HEK293 (cell line): Measurements from ENCODE around the gene DENND6B.

Source experiments
- CTCF ChIA-PET: fragments of 350-600 bp; formaldehyde crosslinking; extraction: SDS; loops from one replicate; lab custom pipeline; 2021; ENCODE audit warnings: antibody characterized with exemption; lab: Yijun Ruan, JAX
- POLR2A ChIA-PET: fragments of 300-600 bp; formaldehyde crosslinking; extraction: SDS; loops from one replicate; lab custom pipeline; 2020; ENCODE audit warnings: antibody characterized with exemption, inconsistent platforms; lab: Yijun Ruan, JAX
- H3K27ac ChIP-seq: fragments of 200-500 bp; sonication (Bioruptor generic); 2 replicates; pipeline ENCODE4 v1.5.1; 2014; ENCODE audit warnings: low read depth, low read length, control low read depth, inconsistent platforms; ENCODE audit errors: extremely low read depth
- H3K36me3 ChIP-seq, 2 experiments: fragments of 200-500 bp in 1 of 2; sonication (Bioruptor generic) in 1 of 2; 1 replicate in 1 of 2; 2 replicates in 1 of 2; pipeline ENCODE4 v1.5.1; 2014 to 2017; ENCODE audit warnings: inconsistent platforms in 2 of 2, low read length in 2 of 2; ENCODE audit not compliant: control insufficient read depth in 2 of 2, insufficient read depth in 1 of 2
- H3K4me1 ChIP-seq: fragments of 200-500 bp; sonication (Bioruptor generic); 2 replicates; pipeline ENCODE4 v1.5.1; 2014; ENCODE audit warnings: mild to moderate bottlenecking, low read length, inconsistent platforms; ENCODE audit not compliant: control insufficient read depth, insufficient read depth
- H3K4me3 ChIP-seq: 2 replicates; pipeline ENCODE4 v1.5.1; 2011; ENCODE audit warnings: low read depth, mild to moderate bottlenecking, control low read depth, low read length, moderate library complexity
- H3K9me3 ChIP-seq: fragments of 200-500 bp; sonication (Bioruptor generic); 2 replicates; pipeline ENCODE4 v1.5.1; 2014; ENCODE audit warnings: low read depth, low read length, inconsistent platforms; ENCODE audit not compliant: control insufficient read depth, insufficient read depth
- EGR2 ChIP-seq: fragments of 450-650 bp; formaldehyde crosslinking; IDR thresholded peaks from 2 replicates; pipeline ENCODE4 v1.5.1; 2016; ENCODE audit warnings: low read depth, missing biosample characterization, missing genetic modification characterization
- KLF1 ChIP-seq: fragments of 450-650 bp; formaldehyde crosslinking; IDR thresholded peaks from 2 replicates; pipeline ENCODE4 v1.5.1; 2016; ENCODE audit warnings: missing biosample characterization, missing genetic modification characterization
- KLF8 ChIP-seq: fragments of 450-650 bp; formaldehyde crosslinking; IDR thresholded peaks from 2 replicates; pipeline ENCODE4 v1.5.1; 2016; ENCODE audit warnings: missing biosample characterization, missing genetic modification characterization
- ZBTB8A ChIP-seq: fragments of 450-650 bp; formaldehyde crosslinking; IDR thresholded peaks from 2 replicates; pipeline ENCODE4 v1.5.1; 2016; ENCODE audit warnings: missing biosample characterization, missing genetic modification characterization
- ZNF223 ChIP-seq: fragments of 450-650 bp; formaldehyde crosslinking; IDR thresholded peaks from 2 replicates; pipeline ENCODE4 v1.5.1; 2016; ENCODE audit warnings: missing biosample characterization, missing genetic modification characterization
- ZNF23 ChIP-seq: fragments of 450-650 bp; formaldehyde crosslinking; IDR thresholded peaks from 2 replicates; pipeline ENCODE4 v1.5.1; 2016; ENCODE audit warnings: missing biosample characterization, missing genetic modification characterization, borderline replicate concordance
- ZNF266 ChIP-seq: fragments of 450-650 bp; formaldehyde crosslinking; IDR thresholded peaks from 2 replicates; pipeline ENCODE4 v1.5.1; 2016; ENCODE audit warnings: missing biosample characterization, missing genetic modification characterization, low read depth
- ZNF677 ChIP-seq: fragments of 450-650 bp; IDR thresholded peaks from 2 replicates; pipeline ENCODE4 v1.5.0; 2018; ENCODE audit warnings: missing biosample characterization, mild to moderate bottlenecking, missing genetic modification characterization, moderate library complexity
- ZNF701 ChIP-seq: fragments of 450-650 bp; formaldehyde crosslinking; IDR thresholded peaks from 2 replicates; pipeline ENCODE4 v1.5.1; 2016; ENCODE audit warnings: missing biosample characterization, missing genetic modification characterization
- TF ChIP-seq, protein P1 (sequence below): fragments of 450-650 bp; formaldehyde crosslinking; IDR thresholded peaks from 2 replicates; pipeline ENCODE4 v1.5.1; 2016; ENCODE audit warnings: missing biosample characterization, missing genetic modification characterization
- TF ChIP-seq, protein P2 (sequence below): fragments of 450-650 bp; formaldehyde crosslinking; IDR thresholded peaks from 2 replicates; pipeline ENCODE4 v1.5.1; 2017; ENCODE audit warnings: missing biosample characterization, missing genetic modification characterization
- TF ChIP-seq, protein P3 (sequence below): fragments of 450-650 bp; formaldehyde crosslinking; IDR thresholded peaks from 2 replicates; pipeline ENCODE4 v1.5.1; 2016; ENCODE audit warnings: missing biosample characterization, missing genetic modification characterization
- TF ChIP-seq, protein P4 (sequence below): fragments of 450-650 bp; formaldehyde crosslinking; IDR thresholded peaks from 2 replicates; pipeline ENCODE4 v1.5.1; 2016; ENCODE audit warnings: missing biosample characterization, missing genetic modification characterization, borderline replicate concordance

Gene DENND6B

DNA sequence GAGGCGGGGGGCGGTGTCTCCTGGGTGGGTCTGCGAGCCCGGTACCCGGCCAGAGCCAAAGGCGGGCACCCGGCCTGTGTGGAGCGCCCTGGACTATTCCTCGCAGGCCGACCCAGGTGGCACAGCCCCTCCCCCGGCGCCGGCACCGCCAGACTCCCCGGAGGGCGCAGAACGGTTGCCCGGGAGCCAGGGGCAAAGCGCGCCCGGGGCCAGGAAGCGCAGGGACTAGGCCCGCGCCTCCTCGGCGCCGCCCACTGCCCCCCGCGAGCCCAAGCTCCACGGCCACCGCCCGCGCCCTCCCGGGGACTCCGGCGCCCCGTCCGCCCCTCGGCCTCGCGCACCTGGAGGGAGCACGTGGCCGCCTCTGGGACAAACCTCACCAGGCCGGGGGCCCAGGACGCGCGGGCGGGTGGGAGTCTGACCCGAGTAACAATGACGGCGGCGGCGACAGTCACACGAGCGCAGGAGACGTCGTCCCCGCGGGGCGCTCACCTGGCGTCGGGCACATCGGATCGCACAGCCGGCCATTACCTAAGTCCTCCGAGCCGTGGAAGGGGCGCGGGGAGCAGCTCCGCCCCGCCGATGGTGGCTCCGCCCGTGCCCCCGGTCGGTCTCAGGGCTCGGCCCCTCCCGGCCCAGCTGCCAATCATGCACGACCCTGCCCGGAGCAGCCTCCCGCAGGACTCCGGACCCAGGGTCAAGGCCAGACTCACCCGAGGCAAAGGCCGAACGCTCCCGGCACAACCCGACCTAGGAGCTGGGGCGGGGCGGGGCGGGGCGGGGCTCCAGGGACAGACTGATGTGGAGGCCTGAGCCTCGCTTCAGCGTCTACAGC, 26.8 kb downstream of the DENND6B start:
- H3K27ac ChIP-seq = no peak overlapping the region
- H3K9me3 ChIP-seq = no peaks in the 10 kb centered on the region
- no peak for TF ChIP-seq ZBTB8A (tag by site-specific recombination)
- peak; percentile 77 for TF ChIP-seq KLF1 (tag by site-specific recombination)
- TF ChIP-seq ZNF223 (tag by site-specific recombination) = no peak
- no peak for TF ChIP-seq ZNF677 (tag by site-specific recombination)
- peak; percentile 82 for TF ChIP-seq KLF8
- TF ChIP-seq, all 188 proteins: peak for 2
- ChIA-PET POLR2A (interaction anchor here (0.9 kb wide), 1 partner anchor 12 kb away, joined by 3 read pairs; no protein-coding TSS in a partner anchor), CTCF (interaction anchor here (0.6 kb wide), 1 partner anchor 51 kb away, joined by 5 read pairs; no protein-coding TSS in a partner anchor)
- Histone ChIP-seq H3K36me3 (peaks cover 0 to 38% of the 10 kb centered on the region in 2 experiments; a peak in 2 of 3 replicates), H3K4me3 (no peak overlapping the region), H3K4me1 (peaks cover 12% of the 10 kb centered on the region)

DNA sequence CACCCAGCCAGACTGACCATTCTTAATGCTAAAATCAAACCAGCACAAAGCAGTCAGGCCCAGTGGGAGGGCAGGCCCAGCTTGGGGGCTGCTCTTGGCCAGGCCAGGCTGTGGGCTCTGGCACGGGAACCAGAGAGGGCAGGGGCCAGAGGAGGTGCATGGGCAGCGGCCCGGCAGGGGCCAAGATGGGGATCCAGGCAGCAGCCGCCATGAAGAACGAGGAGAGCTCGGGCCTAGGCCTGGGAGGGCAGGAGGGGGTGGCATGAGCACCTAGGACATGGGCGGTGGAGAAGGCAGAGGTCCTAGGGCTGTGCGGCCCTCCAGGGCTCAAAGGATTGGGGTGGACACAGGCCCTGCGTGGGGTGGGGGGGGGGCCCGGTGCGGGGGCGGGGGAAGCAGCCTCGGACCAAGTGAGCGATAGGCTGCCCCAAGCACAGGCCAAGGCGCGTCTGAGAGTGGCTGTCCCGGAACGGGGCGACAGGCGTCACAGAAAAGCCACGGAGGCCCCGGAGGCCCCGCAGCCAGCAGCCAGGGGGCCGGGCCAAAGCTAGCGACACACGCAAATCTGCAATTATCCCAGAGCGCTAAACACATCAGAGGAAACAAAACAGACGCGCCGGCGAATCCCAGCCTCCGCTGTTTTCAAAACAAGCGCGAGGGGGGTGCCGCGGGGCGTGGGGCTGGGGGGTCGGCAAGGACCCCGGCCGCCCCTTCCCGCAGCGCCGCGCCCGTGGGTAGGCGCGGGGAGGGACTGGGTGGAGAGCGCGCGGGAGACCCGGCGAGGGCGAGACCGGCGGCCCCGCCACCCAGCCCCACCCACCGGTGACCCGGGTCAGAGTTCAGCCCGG, 27.7 kb downstream of the DENND6B start:
- no peak overlapping the region for H3K27ac ChIP-seq
- CTCF ChIA-PET = interaction anchor here (0.7 to 1.2 kb wide), 4 partner anchors 21 to 43 kb away, joined by 3 to 5 read pairs (median 3); no protein-coding TSS in a partner anchor
- H3K4me1 ChIP-seq = peaks cover 5% of the 10 kb centered on the region
- H3K9me3 ChIP-seq = no peaks in the 10 kb centered on the region
- H3K36me3 ChIP-seq = peaks cover 0 to 39% of the 10 kb centered on the region in 2 experiments; a peak in 2 of 3 replicates
- POLR2A ChIA-PET = interaction anchor here (0.9 kb wide), 1 partner anchor 11 kb away, joined by 3 read pairs; no protein-coding TSS in a partner anchor
- no peak overlapping the region for H3K4me3 ChIP-seq
- TF ChIP-seq, protein P1, sequence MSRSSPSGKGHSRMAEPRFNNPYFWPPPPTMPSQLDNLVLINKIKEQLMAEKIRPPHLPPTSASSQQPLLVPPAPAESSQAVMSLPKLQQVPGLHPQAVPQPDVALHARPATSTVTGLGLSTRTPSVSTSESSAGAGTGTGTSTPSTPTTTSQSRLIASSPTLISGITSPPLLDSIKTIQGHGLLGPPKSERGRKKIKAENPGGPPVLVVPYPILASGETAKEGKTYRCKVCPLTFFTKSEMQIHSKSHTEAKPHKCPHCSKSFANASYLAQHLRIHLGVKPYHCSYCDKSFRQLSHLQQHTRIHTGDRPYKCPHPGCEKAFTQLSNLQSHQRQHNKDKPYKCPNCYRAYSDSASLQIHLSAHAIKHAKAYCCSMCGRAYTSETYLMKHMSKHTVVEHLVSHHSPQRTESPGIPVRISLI (tag by site-specific recombination) = no peak
- TF ChIP-seq, protein P2, sequence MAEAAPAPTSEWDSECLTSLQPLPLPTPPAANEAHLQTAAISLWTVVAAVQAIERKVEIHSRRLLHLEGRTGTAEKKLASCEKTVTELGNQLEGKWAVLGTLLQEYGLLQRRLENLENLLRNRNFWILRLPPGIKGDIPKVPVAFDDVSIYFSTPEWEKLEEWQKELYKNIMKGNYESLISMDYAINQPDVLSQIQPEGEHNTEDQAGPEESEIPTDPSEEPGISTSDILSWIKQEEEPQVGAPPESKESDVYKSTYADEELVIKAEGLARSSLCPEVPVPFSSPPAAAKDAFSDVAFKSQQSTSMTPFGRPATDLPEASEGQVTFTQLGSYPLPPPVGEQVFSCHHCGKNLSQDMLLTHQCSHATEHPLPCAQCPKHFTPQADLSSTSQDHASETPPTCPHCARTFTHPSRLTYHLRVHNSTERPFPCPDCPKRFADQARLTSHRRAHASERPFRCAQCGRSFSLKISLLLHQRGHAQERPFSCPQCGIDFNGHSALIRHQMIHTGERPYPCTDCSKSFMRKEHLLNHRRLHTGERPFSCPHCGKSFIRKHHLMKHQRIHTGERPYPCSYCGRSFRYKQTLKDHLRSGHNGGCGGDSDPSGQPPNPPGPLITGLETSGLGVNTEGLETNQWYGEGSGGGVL (tag by site-specific recombination) = no peak
- no peak for TF ChIP-seq EGR2 (tag by site-specific recombination)
- TF ChIP-seq, protein P3, sequence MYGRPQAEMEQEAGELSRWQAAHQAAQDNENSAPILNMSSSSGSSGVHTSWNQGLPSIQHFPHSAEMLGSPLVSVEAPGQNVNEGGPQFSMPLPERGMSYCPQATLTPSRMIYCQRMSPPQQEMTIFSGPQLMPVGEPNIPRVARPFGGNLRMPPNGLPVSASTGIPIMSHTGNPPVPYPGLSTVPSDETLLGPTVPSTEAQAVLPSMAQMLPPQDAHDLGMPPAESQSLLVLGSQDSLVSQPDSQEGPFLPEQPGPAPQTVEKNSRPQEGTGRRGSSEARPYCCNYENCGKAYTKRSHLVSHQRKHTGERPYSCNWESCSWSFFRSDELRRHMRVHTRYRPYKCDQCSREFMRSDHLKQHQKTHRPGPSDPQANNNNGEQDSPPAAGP = no peak
- no peak for TF ChIP-seq KLF8
- no peak for TF ChIP-seq ZNF23
- TF ChIP-seq, protein P4, sequence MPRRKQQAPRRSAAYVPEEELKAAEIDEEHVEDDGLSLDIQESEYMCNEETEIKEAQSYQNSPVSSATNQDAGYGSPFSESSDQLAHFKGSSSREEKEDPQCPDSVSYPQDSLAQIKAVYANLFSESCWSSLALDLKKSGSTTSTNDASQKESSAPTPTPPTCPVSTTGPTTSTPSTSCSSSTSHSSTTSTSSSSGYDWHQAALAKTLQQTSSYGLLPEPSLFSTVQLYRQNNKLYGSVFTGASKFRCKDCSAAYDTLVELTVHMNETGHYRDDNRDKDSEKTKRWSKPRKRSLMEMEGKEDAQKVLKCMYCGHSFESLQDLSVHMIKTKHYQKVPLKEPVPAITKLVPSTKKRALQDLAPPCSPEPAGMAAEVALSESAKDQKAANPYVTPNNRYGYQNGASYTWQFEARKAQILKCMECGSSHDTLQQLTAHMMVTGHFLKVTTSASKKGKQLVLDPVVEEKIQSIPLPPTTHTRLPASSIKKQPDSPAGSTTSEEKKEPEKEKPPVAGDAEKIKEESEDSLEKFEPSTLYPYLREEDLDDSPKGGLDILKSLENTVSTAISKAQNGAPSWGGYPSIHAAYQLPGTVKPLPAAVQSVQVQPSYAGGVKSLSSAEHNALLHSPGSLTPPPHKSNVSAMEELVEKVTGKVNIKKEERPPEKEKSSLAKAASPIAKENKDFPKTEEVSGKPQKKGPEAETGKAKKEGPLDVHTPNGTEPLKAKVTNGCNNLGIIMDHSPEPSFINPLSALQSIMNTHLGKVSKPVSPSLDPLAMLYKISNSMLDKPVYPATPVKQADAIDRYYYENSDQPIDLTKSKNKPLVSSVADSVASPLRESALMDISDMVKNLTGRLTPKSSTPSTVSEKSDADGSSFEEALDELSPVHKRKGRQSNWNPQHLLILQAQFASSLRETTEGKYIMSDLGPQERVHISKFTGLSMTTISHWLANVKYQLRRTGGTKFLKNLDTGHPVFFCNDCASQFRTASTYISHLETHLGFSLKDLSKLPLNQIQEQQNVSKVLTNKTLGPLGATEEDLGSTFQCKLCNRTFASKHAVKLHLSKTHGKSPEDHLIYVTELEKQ (tag by site-specific recombination) = no peak
- no peak for TF ChIP-seq ZNF266 (tag by site-specific recombination)
- no peak for TF ChIP-seq ZNF701
- TF ChIP-seq, all 188 proteins: peak for 0
